Measurements from ENCODE around the gene ADGRG6. TPM values are rescaled to one million over a fixed set of nuclear protein-coding genes. Genes with fewer than 3 reads are reported as not detected.

Gene ADGRG6
- total RNA-seq, 4 donors from 2014 or later: 15.7 to 75.2 (median 19.2) TPM

DNA sequence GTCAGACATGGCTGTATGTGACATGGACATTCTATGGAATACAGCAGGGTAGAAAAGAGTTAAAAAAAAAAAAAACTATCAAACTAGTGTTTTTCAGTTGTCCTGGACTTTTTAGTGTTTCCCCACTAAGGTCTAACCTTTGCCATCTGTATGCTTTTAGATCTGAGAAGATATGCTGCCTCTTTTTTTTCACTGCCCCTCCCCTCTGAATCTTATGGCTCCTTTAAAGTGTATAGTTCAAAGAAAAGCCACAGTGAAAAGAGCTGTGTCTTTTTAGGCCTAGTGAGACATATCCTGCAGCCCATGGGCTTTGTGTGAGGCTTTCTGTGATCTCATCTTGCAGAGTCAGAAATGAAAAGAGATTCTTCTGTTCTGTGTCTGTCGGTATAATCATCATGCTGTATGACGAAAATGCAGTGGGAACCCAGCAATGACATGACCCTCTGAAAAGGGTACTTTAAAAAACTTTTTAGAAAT is 29.3 kb downstream of the ADGRG6 start:
- H3K4me3 ChIP-seq: no peak overlapping the region
- intact Hi-C loops (cut with DNase I; ENCODE audit: low total_unique reads) (no loop called here), in situ Hi-C loops (cut with MboI; ENCODE audit: low pct_ligation_motif_present in 1 of 4, low pct_unique_long_range_greater_than_20kb in 1 of 4, low sequenced_read_pairs in 3 of 4) (no loop called here)
- H3K36me3 ChIP-seq: no peaks in the 10 kb centered on the region
- no peak for DNase-seq
- H3K27ac ChIP-seq: no peak overlapping the region
- no peaks in the 10 kb centered on the region for H3K9me3 ChIP-seq
- no peaks in the 10 kb centered on the region for H3K27me3 ChIP-seq
- WGBS, 2 donors (ENCODE audit: low coverage in 1 of 2): 63 to 67% methylated on average over 2 of the region's 2 CpGs
- TF ChIP-seq POLR2AphosphoS5 (IDR thresholded peaks at IDR 0.05): no peak
- TF ChIP-seq, protein P1, sequence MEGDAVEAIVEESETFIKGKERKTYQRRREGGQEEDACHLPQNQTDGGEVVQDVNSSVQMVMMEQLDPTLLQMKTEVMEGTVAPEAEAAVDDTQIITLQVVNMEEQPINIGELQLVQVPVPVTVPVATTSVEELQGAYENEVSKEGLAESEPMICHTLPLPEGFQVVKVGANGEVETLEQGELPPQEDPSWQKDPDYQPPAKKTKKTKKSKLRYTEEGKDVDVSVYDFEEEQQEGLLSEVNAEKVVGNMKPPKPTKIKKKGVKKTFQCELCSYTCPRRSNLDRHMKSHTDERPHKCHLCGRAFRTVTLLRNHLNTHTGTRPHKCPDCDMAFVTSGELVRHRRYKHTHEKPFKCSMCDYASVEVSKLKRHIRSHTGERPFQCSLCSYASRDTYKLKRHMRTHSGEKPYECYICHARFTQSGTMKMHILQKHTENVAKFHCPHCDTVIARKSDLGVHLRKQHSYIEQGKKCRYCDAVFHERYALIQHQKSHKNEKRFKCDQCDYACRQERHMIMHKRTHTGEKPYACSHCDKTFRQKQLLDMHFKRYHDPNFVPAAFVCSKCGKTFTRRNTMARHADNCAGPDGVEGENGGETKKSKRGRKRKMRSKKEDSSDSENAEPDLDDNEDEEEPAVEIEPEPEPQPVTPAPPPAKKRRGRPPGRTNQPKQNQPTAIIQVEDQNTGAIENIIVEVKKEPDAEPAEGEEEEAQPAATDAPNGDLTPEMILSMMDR (IDR thresholded peaks at IDR 0.05): no peak
- no peak for TF ChIP-seq EP300 (IDR thresholded peaks at IDR 0.05; ENCODE audit: low read depth)
- no peak for TF ChIP-seq POLR2A (IDR thresholded peaks at IDR 0.05)
- H3K4me1 ChIP-seq: no peaks in the 10 kb centered on the region

DNA sequence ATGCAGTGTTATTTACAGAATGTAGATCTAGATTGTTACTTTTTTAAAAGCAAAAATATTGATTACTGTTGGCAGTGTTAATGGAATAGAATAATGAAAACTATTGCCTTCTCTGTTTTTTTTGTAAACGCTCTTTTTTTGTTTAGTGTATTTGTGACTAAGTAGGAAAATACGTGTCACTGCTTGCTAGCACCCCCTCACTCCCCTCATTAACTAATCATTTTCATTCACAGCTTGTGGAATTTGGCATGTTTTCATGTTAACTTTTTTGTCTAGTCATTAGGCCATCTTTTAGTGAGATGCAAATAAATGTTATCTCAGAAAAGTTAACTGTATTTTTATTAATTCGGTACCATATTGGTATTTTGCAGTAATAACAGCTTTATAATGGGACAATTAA is 29.8 kb downstream of the ADGRG6 start:
- Histone ChIP-seq H3K4me1 (no peaks in the 10 kb centered on the region), H3K36me3 (no peaks in the 10 kb centered on the region), H3K27me3 (no peaks in the 10 kb centered on the region), H3K27ac (no peak overlapping the region), H3K9me3 (no peaks in the 10 kb centered on the region), H3K4me3 (no peak overlapping the region)
- DNase-seq: no peak
- TF ChIP-seq POLR2AphosphoS5 (IDR thresholded peaks at IDR 0.05) (no peak), POLR2A (IDR thresholded peaks at IDR 0.05) (no peak), EP300 (IDR thresholded peaks at IDR 0.05; ENCODE audit: low read depth) (no peak)
- TF ChIP-seq, protein P1 (IDR thresholded peaks at IDR 0.05): no peak
- 77 to 81% methylated on average over 3 of the region's 3 CpGs for WGBS, 2 donors (ENCODE audit: low coverage in 1 of 2)
- in situ Hi-C loops (cut with MboI; ENCODE audit: low pct_ligation_motif_present in 1 of 4, low pct_unique_long_range_greater_than_20kb in 1 of 4, low sequenced_read_pairs in 3 of 4): no loop called here
- intact Hi-C loops (cut with DNase I; ENCODE audit: low total_unique reads): no loop called here

DNA sequence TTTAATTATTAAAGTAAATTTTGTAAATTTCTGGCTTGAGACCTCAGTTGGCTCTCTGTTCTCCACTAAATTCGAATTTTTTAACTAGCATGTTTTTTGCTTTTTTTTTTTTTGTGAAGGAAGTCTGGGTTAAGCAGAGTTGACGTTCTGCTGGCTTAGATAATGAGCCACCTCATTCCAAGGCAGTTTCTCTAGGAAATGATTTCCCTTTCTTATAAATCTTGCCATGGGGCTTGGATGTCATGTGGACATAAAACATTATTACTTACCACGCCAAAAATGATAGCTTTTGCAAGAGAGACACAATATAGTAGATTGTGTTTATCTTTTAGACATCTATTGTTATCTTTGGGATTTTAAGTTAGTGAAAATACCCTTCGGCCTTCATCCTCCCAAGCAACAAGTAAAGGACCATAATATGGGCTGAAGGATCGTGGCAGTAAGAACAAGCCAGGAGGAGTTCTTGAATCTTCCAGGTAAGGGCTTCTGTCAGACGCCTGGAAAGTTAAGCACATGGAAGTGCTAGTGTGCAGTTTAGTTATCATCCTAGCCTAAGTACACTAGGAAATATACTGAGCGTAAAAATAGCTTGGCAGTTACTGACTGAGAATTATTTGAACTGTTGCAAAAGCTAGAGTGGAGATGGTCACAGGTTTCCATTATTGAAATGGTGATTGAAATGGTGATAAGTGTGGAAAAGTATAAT is 30.7 kb downstream of the ADGRG6 start:
- DNase-seq: no peak
- no peak overlapping the region for H3K27ac ChIP-seq
- H3K4me3 ChIP-seq: no peak overlapping the region
- no peaks in the 10 kb centered on the region for H3K27me3 ChIP-seq
- WGBS, 2 donors (ENCODE audit: low coverage in 1 of 2): 69 to 79% methylated on average over 4 to 7 of the region's 7 CpGs
- H3K36me3 ChIP-seq: no peaks in the 10 kb centered on the region
- TF ChIP-seq EP300 (IDR thresholded peaks at IDR 0.05; ENCODE audit: low read depth): no peak
- TF ChIP-seq POLR2A (IDR thresholded peaks at IDR 0.05): no peak
- TF ChIP-seq, protein P1 (IDR thresholded peaks at IDR 0.05): no peak
- no peak for TF ChIP-seq POLR2AphosphoS5 (IDR thresholded peaks at IDR 0.05)
- H3K9me3 ChIP-seq: no peaks in the 10 kb centered on the region
- H3K4me1 ChIP-seq: no peaks in the 10 kb centered on the region
- intact Hi-C loops (cut with DNase I; ENCODE audit: low total_unique reads) (no loop called here), in situ Hi-C loops (cut with MboI; ENCODE audit: low pct_ligation_motif_present in 1 of 4, low pct_unique_long_range_greater_than_20kb in 1 of 4, low sequenced_read_pairs in 3 of 4) (no loop called here)

DNA sequence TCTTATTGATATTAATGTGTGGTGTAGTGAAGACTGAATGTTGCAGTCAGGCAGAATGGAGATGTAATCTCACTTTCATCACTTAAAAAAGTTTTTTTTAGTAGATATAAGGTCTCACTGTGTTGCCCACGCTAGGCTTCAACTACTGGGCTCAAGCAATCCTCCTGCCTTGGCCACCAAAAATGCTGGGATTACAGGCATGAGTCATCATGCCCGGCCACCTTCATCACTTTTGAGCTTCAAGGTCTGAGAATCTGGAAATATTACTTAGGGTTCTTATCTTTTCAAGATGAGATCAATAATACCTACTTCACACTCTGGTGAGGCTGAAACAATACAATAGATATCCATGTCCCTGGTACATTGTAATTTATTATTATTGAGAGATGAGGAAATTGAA is 31.6 kb downstream of the ADGRG6 start:
- no peaks in the 10 kb centered on the region for H3K9me3 ChIP-seq
- no peak overlapping the region for H3K27ac ChIP-seq
- in situ Hi-C loops (cut with MboI; ENCODE audit: low pct_ligation_motif_present in 1 of 4, low pct_unique_long_range_greater_than_20kb in 1 of 4, low sequenced_read_pairs in 3 of 4) (no loop called here), intact Hi-C loops (cut with DNase I; ENCODE audit: low total_unique reads) (no loop called here)
- TF ChIP-seq, protein P1 (IDR thresholded peaks at IDR 0.05): no peak
- no peak for TF ChIP-seq POLR2AphosphoS5 (IDR thresholded peaks at IDR 0.05)
- no peak for DNase-seq
- H3K4me3 ChIP-seq: no peak overlapping the region
- no peaks in the 10 kb centered on the region for H3K27me3 ChIP-seq
- no peaks in the 10 kb centered on the region for H3K4me1 ChIP-seq
- WGBS, 2 donors (ENCODE audit: low coverage in 1 of 2): 66 to 67% methylated on average over 1 to 2 of the region's 2 CpGs
- H3K36me3 ChIP-seq: no peaks in the 10 kb centered on the region
